T-cell (primary cell): ENCODE results near the gene ABCB10. TPM values are rescaled to one million over a fixed set of nuclear protein-coding genes. Genes with fewer than 3 reads are reported as not detected.

Source experiments
- ATAC-seq, 4 experiments: fragments of 200-7000 bp in 3 of 4; fragments of 150-1000 bp in 1 of 4; cut with Tn5 transposase; replicated peaks in 1 of 4; 1 replicate in 3 of 4; 2 replicates in 1 of 4; pipeline ENCODE4 v1.10.0; 2021; ENCODE audit warnings: moderate library complexity in 3 of 4, mild to moderate bottlenecking in 2 of 4, moderate number of reproducible peaks in 1 of 4
- CTCF ChIA-PET, 2 donors: fragments of 300-600 bp; sonication (Branson Sonifier 250); formaldehyde crosslinking; loops; one replicate each; lab custom pipeline; 2022; ENCODE audit warnings: antibody characterized with exemption in 2 of 2; lab: Charles Lee
- POLR2A ChIA-PET, 2 donors: fragments of 300-600 bp; sonication (Branson Sonifier 250); formaldehyde crosslinking; loops; one replicate each; lab custom pipeline; 2022; ENCODE audit warnings: antibody characterized with exemption in 2 of 2; lab: Charles Lee
- DNase-seq, 35 experiments: peaks; one replicate each; pipeline versions ENCODE4 v3.0.0 to v3.0.0-alpha.2; 2013 to 2023
- H3K27ac ChIP-seq: one replicate; pipeline ENCODE4 v1.5.1; 2013; ENCODE audit warnings: low read length
- H3K27me3 ChIP-seq, 2 experiments: replicated peaks in 1 of 2; 1 replicate in 1 of 2; 2 replicates in 1 of 2; pipeline versions ENCODE4 v1.6.1 to v1.7.0; 2013; ENCODE audit warnings: low read length in 1 of 2, mixed read lengths in 1 of 2; ENCODE audit not compliant: control insufficient read depth in 2 of 2, insufficient read depth in 2 of 2; ENCODE audit errors: extremely low read depth in 1 of 2
- H3K36me3 ChIP-seq, 2 donors: 1 replicate in 1 of 2; 2 replicates in 1 of 2; pipeline versions ENCODE4 v1.6.1 to v1.7.0; 2013; ENCODE audit warnings: low read length in 1 of 2; ENCODE audit not compliant: control insufficient read depth in 2 of 2, insufficient read depth in 1 of 2; ENCODE audit errors: extremely low read depth in 1 of 2
- H3K4me1 ChIP-seq, 2 experiments: 1 replicate in 1 of 2; 2 replicates in 1 of 2; pipeline versions ENCODE4 v1.6.1 to v1.7.0; 2013; ENCODE audit warnings: low read length in 2 of 2, mixed read lengths in 1 of 2; ENCODE audit not compliant: insufficient read depth in 2 of 2, control insufficient read depth in 1 of 2; ENCODE audit errors: extremely low read depth in 1 of 2
- H3K4me3 ChIP-seq, 2 donors: 1 replicate in 1 of 2; 2 replicates in 1 of 2; pipeline versions ENCODE4 v1.5.1 to v1.7.0; 2013; ENCODE audit warnings: mild to moderate bottlenecking in 2 of 2, low read length in 1 of 2, moderate library complexity in 1 of 2; ENCODE audit not compliant: control insufficient read depth in 1 of 2; ENCODE audit errors: extremely low read depth in 1 of 2
- H3K9me3 ChIP-seq: 2 replicates; pipeline ENCODE4 v1.7.0; 2013
- H3K27ac Mint-ChIP-seq, 2 donors: one replicate each; pipeline ENCODE4 v1.8.0; 2020 to 2021; ENCODE audit warnings: mild to moderate bottlenecking in 2 of 2, mixed read lengths in 2 of 2
- H3K27me3 Mint-ChIP-seq, 2 donors: one replicate each; pipeline ENCODE4 v1.8.0; 2021 to 2022; ENCODE audit warnings: mixed read lengths in 2 of 2
- H3K36me3 Mint-ChIP-seq: one replicate; pipeline ENCODE4 v1.8.0; 2021; ENCODE audit warnings: mixed read lengths
- H3K4me1 Mint-ChIP-seq, 3 donors: one replicate each; pipeline ENCODE4 v1.8.0; 2020 to 2022; ENCODE audit warnings: mixed read lengths in 3 of 3, mild to moderate bottlenecking in 1 of 3
- H3K4me3 Mint-ChIP-seq, 3 donors: one replicate each; pipeline ENCODE4 v1.8.0; 2020 to 2022; ENCODE audit warnings: mild to moderate bottlenecking in 3 of 3, mixed read lengths in 3 of 3, moderate library complexity in 3 of 3
- H3K9me3 Mint-ChIP-seq, 3 donors: one replicate each; pipeline ENCODE4 v1.8.0; 2020 to 2022; ENCODE audit warnings: mixed read lengths in 3 of 3
- WGBS: methylation state at CpG from one replicate; pipeline ENCODE4 v1.1.5; 2013; ENCODE audit warnings: missing lambda C conversion rate; ENCODE audit not compliant: insufficient coverage; 5-methylcytosine and 5-hydroxymethylcytosine counted together
- total RNA-seq, 35 experiments: library from RNA in 6 of 35; stranded (reverse) in 6 of 35; fragments of 120-200 nt in 1 of 35; gene quantifications; one replicate each; pipeline versions ENCODE4 v1.2.1 to v1.2.4 and lab custom pipeline; 2013 to 2026

The ABCB10 gene
- total RNA-seq, 5 donors from 2014 or later (not counting 1 experiment from before 2014, with no cell fraction given) = 15.8 to 18.9 (median 18.2) TPM

- H3K4me3 Mint-ChIP-seq = no peak overlapping the region
- no peak for DNase-seq
- H3K27ac Mint-ChIP-seq = peak overlapping the region in 1 of 2 donors; percentile 11
- H3K4me3 ChIP-seq = no peak overlapping the region
- H3K4me1 Mint-ChIP-seq = peaks cover 59 to 65% (median 60%) of the 10 kb centered on the region in 3 donors
- peaks cover 3% of the 10 kb centered on the region for H3K36me3 Mint-ChIP-seq
- no peaks in the 10 kb centered on the region for H3K36me3 ChIP-seq
- H3K9me3 ChIP-seq = no peaks in the 10 kb centered on the region
- H3K27me3 ChIP-seq = no peaks in the 10 kb centered on the region
- 79% methylated on average over 8 of the region's 10 CpGs for WGBS
- ATAC-seq = no peak
- H3K9me3 Mint-ChIP-seq = no peaks in the 10 kb centered on the region
- peaks cover 9 to 34% of the 10 kb centered on the region in 2 experiments for H3K4me1 ChIP-seq
- POLR2A ChIA-PET = interaction anchor here in 1 of 2 donors (0.5 kb wide), 1 partner anchor 335 kb away, joined by 3 read pairs; no protein-coding TSS in a partner anchor
- no peaks in the 10 kb centered on the region for H3K27me3 Mint-ChIP-seq
- CTCF ChIA-PET = interaction anchor here in 1 of 2 donors (0.6 kb wide), 1 partner anchor 35 kb away, joined by 3 read pairs; no protein-coding TSS in a partner anchor
- no peak overlapping the region for H3K27ac ChIP-seq
These were observed 3.5 kb downstream of the ABCB10 start for GRCh38 chr1:229554886-229555621.

DNA sequence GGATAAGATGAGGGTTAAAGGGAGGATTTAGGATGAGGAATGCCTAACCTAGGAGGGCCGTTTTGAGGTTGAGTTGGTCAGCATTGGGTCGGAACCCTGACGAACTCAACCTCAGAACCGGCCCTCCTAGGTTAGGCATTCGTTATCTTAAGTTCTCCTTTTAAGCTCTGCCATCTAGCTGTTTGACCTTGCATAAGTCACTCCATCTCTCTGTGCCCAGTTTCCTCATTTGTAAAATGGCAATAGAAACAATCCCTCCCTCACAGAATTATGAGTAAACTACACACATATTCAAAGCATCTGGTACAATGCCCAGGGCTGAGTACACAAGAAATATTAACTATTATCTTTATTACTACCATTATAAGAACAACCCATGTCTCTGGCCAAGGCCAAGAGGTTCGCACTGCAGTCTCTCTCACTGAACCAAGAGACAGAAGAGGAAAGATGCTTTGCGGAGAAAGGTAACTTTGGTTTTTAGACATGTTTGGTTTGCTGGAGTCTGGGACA lies 4.8 kb downstream of the ABCB10 start:
- no peak for ATAC-seq

GRCh38 chr1:229552732-229553131 lies 5.8 kb downstream of the ABCB10 start:
- 88% methylated on average over 2 of the region's 5 CpGs for WGBS
- Histone ChIP-seq H3K27me3 (no peaks in the 10 kb centered on the region), H3K4me3 (no peak overlapping the region), H3K27ac (no peak overlapping the region), H3K36me3 (peaks cover 0 to 12% of the 10 kb centered on the region in 2 donors), H3K4me1 (peaks cover 7 to 27% of the 10 kb centered on the region in 2 experiments), H3K9me3 (no peaks in the 10 kb centered on the region)
- Mint-ChIP-seq H3K27ac (no peak overlapping the region), H3K27me3 (no peaks in the 10 kb centered on the region), H3K9me3 (no peaks in the 10 kb centered on the region), H3K4me1 (peaks cover 52 to 58% (median 53%) of the 10 kb centered on the region in 3 donors), H3K4me3 (no peak overlapping the region), H3K36me3 (peaks cover 21% of the 10 kb centered on the region)
- POLR2A ChIA-PET = no interaction called here
- ATAC-seq (no peak), DNase-seq (no peak)
- CTCF ChIA-PET = no interaction called here

More for the DNA sequence above, 4.8 kb downstream of the ABCB10 start:
- ChIA-PET CTCF (interaction anchor here in 1 of 2 donors (0.7 kb wide), 1 partner anchor 65 kb away, joined by 3 read pairs; no protein-coding TSS in a partner anchor), POLR2A (no interaction called here)
- Mint-ChIP-seq H3K9me3 (no peaks in the 10 kb centered on the region), H3K36me3 (peaks cover 14% of the 10 kb centered on the region), H3K27me3 (no peaks in the 10 kb centered on the region), H3K4me1 (peaks cover 52 to 59% (median 53%) of the 10 kb centered on the region in 3 donors), H3K27ac (no peak overlapping the region), H3K4me3 (no peak overlapping the region)
- no peak overlapping the region for H3K27ac ChIP-seq
- 83% methylated on average over 2 of the region's 7 CpGs for WGBS
- peaks cover 0 to 5% of the 10 kb centered on the region in 2 donors for H3K36me3 ChIP-seq
- H3K27me3 ChIP-seq = no peaks in the 10 kb centered on the region
- no peak for DNase-seq
- H3K9me3 ChIP-seq = no peaks in the 10 kb centered on the region
- peaks cover 7 to 28% of the 10 kb centered on the region in 2 experiments for H3K4me1 ChIP-seq
- H3K4me3 ChIP-seq = no peak overlapping the region

DNA sequence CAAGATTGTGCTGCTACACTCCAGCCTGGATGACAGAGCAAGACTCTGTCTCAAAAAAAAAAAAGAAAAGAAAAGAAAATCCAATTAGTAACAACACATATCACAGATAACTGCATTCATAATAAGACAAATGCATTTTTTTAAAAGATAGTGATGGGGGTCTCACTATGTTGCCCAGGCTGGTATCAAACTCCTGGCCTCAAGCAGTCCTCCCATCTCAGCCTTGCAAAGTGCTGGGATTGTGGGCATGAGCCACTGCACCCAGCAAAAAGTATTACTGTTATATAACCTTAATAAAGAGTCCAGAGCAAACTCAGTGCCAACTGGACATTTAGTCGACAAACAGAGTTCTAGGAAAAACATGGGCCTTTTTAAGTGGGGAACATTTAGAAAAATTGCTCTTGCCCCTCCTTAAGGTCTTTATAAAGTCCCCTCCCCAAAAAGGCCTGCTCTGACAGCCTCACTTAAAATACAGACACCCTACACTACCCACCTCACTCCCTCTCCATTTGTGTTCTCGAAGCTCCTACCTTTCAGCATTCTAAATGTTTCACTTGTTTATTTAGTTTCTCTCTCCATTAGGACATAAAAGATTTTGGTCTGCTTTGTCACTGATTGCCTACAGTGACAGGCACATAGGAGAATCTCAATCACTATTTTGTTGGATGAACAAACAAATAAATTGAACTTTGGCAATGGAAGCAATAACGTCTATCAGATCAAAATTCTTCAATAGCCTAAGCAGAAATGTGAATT lies 7.5 kb downstream of the ABCB10 start:
- Mint-ChIP-seq H3K27ac (no peak overlapping the region), H3K4me1 (peaks cover 35 to 41% (median 37%) of the 10 kb centered on the region in 3 donors), H3K9me3 (no peaks in the 10 kb centered on the region), H3K36me3 (peaks cover 31% of the 10 kb centered on the region), H3K27me3 (no peaks in the 10 kb centered on the region), H3K4me3 (no peak overlapping the region)
- DNase-seq (no peak), ATAC-seq (no peak)
- Histone ChIP-seq H3K4me3 (no peak overlapping the region), H3K27me3 (no peaks in the 10 kb centered on the region), H3K27ac (no peak overlapping the region), H3K36me3 (peaks cover 0 to 25% of the 10 kb centered on the region in 2 donors), H3K4me1 (peaks cover 0 to 9% of the 10 kb centered on the region in 2 experiments), H3K9me3 (no peaks in the 10 kb centered on the region)
- no CpG with 5 or more reads among the region's 3 CpGs for WGBS
- ChIA-PET POLR2A (interaction anchor here in 1 of 2 donors (0.5 kb wide), 1 partner anchor 16 kb away, joined by 5 read pairs; no protein-coding TSS in a partner anchor), CTCF (interaction anchor here in 1 of 2 donors (0.5 kb wide), 1 partner anchor 1139 kb away, joined by 4 read pairs; no protein-coding TSS in a partner anchor)

GRCh38 chr1:229547542-229547941 lies 11.0 kb downstream of the ABCB10 start:
- H3K4me3 ChIP-seq = no peak overlapping the region
- H3K9me3 ChIP-seq = no peaks in the 10 kb centered on the region
- Mint-ChIP-seq H3K27ac (no peak overlapping the region), H3K9me3 (no peaks in the 10 kb centered on the region), H3K36me3 (peaks cover 50% of the 10 kb centered on the region), H3K27me3 (no peaks in the 10 kb centered on the region), H3K4me1 (peaks cover 15 to 23% (median 17%) of the 10 kb centered on the region in 3 donors), H3K4me3 (no peak overlapping the region)
- ATAC-seq (no peak), DNase-seq (no peak)
- H3K4me1 ChIP-seq = peaks cover 0 to 1% of the 10 kb centered on the region in 2 experiments
- POLR2A ChIA-PET = no interaction called here
- H3K36me3 ChIP-seq = peaks cover 0 to 38% of the 10 kb centered on the region in 2 donors
- CTCF ChIA-PET = interaction anchor here in 1 of 2 donors (0.9 kb wide), 1 partner anchor 1388 kb away, joined by 4 read pairs; no protein-coding TSS in a partner anchor
- no peak overlapping the region for H3K27ac ChIP-seq
- WGBS = 100% methylated on average over 4 of the region's 7 CpGs
- H3K27me3 ChIP-seq = no peaks in the 10 kb centered on the region

- Mint-ChIP-seq H3K9me3 (no peaks in the 10 kb centered on the region), H3K36me3 (peaks cover 65% of the 10 kb centered on the region), H3K4me3 (no peak overlapping the region), H3K4me1 (peaks cover 15 to 16% (median 16%) of the 10 kb centered on the region in 3 donors), H3K27me3 (no peaks in the 10 kb centered on the region), H3K27ac (peak overlapping the region in 1 of 2 donors; percentile 6)
- no peaks in the 10 kb centered on the region for H3K27me3 ChIP-seq
- H3K27ac ChIP-seq = no peak overlapping the region
- ChIA-PET CTCF (no interaction called here), POLR2A (no interaction called here)
- no peaks in the 10 kb centered on the region for H3K9me3 ChIP-seq
- DNase-seq = no peak
- peaks cover 0 to 56% of the 10 kb centered on the region in 2 donors for H3K36me3 ChIP-seq
- H3K4me1 ChIP-seq = peaks cover 0 to 5% of the 10 kb centered on the region in 2 experiments
- no peak overlapping the region for H3K4me3 ChIP-seq
- WGBS = no CpG with 5 or more reads among the region's 1 CpG
- no peak for ATAC-seq
These were observed 13.9 kb downstream of the ABCB10 start for GRCh38 chr1:229544587-229544986.
